Retinal pigment epithelial cell (primary cell): ENCODE results near the gene LRRC70.
"Not testable (repeated sequence)": the region's sequence is repeated elsewhere in the genome, so short reads cannot be mapped to it uniquely, and the experiment has no call there.

Experiments used
- DNase-seq: peaks from one replicate; pipeline ENCODE4 v3.0.0-alpha.2; 2010; ENCODE audit warnings: low read depth
- H3K4me3 ChIP-seq: 2 replicates; pipeline ENCODE4 v1.5.1; 2011; ENCODE audit warnings: mild to moderate bottlenecking, low read length, control low read depth, moderate library complexity
- TF ChIP-seq, protein P1 (sequence below): conservative IDR thresholded peaks from 2 replicates; pipeline ENCODE4 v1.5.1; 2011; ENCODE audit warnings: low read depth, low read length, control low read depth, inconsistent platforms

The LRRC70 gene

DNA sequence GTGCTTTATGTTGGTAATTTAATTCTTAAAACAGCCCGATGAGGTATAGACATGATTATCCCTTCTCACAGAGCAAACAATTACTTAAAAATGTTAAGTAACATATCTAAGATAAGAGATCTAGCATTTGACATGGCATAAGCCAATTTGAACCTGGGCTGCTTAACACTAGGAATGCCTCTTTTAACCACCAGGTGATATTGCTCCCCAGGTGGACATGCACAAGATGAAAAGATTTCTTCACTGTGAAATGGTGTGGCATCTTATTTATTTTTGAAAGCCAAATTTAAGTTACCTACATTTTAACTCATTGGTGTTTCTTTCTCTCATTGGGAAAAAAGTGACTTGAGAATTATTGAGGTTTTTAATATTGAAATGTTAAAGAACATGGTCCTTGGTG is 15.8 kb upstream of the LRRC70 start:
- TF ChIP-seq, protein P1, sequence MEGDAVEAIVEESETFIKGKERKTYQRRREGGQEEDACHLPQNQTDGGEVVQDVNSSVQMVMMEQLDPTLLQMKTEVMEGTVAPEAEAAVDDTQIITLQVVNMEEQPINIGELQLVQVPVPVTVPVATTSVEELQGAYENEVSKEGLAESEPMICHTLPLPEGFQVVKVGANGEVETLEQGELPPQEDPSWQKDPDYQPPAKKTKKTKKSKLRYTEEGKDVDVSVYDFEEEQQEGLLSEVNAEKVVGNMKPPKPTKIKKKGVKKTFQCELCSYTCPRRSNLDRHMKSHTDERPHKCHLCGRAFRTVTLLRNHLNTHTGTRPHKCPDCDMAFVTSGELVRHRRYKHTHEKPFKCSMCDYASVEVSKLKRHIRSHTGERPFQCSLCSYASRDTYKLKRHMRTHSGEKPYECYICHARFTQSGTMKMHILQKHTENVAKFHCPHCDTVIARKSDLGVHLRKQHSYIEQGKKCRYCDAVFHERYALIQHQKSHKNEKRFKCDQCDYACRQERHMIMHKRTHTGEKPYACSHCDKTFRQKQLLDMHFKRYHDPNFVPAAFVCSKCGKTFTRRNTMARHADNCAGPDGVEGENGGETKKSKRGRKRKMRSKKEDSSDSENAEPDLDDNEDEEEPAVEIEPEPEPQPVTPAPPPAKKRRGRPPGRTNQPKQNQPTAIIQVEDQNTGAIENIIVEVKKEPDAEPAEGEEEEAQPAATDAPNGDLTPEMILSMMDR: no peak
- DNase-seq: no peak
- no peak overlapping the region for H3K4me3 ChIP-seq

DNA sequence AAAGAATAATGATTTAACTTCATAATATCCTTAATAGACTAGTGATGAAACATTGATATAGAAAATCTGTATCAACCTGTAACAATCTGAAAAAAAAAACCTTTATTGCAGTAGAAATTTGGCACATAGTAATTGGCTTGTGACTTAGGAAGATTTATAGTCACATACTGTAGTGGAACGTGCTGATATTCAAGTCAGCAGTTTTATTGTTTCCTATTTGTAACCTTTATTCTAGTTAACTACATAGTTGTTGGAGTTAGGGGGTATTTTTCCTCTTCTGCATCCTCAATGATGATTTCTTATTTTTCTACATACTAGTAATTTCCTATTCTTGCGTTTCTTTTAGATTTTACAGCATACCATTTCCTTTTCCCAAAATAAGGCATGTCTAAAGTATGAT is 14.5 kb upstream of the LRRC70 start:
- DNase-seq: no peak
- H3K4me3 ChIP-seq: no peak overlapping the region
- TF ChIP-seq, protein P1: no peak

DNA sequence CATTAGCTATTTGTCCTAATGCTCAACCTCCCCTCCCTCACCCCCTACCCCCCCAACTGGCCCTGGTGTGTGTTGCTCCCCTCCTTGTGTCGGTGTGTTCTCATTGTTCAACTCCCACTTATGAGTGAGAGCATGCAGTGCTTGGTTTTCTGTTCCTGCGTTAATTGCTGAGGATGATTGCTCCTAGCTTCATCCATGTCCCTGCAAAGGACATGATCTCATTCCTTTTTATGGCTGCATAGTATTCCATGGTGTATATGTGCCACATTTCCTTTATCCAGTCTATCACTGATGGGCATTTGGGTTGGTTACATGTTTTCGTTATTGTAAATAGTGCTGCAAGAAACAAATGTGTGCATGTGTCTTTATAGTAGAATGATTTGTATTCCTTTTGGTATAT is 12.9 kb upstream of the LRRC70 start:
- not testable (repeated sequence) for DNase-seq, H3K4me3 ChIP-seq

DNA sequence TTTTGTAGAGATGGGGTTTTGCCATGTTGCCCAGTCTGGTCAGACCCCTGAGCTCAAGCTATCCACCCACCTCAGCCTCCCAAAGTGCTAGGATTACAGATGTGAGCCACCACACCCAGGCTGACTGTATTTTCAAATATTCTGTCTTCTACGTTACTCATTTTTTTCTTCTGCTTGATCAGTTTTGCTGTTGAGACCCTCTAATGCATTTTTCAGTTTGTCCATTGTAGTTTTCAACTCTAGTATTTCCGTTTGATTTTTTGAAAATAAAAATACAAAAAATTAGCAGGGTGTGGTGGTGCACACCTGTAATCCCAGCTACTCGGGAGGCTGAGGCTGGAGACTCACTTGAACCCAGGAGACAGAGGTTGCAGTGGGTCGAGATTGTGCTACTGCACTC is 10.5 kb upstream of the LRRC70 start:
- no peak for DNase-seq
- TF ChIP-seq, protein P1: no peak
- no peak overlapping the region for H3K4me3 ChIP-seq

- DNase-seq: no peak
- TF ChIP-seq, protein P1: no peak
- H3K4me3 ChIP-seq: no peak overlapping the region
Observed at GRCh38 chr5:62568800-62569432, 9.7 kb upstream of the LRRC70 start.

DNA sequence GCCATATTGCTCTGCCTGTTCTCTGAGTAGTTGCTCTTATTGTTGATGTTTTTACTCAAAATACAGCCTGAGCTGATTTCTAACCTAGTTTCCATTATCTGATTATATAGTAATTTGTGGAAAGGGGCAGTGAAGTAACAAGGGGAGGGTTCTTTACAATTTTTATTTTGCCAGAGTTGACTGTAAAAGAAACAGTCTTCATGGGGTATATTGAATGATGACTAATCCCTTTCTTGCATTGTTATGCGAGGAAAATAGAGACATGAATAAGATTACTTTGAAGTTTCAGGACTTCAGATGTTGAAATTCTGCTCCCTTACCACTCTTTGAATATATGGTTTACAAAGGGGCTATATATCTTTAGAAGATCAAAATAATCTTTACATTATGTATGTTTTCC is 9.1 kb upstream of the LRRC70 start:
- no peak overlapping the region for H3K4me3 ChIP-seq
- no peak for DNase-seq
- TF ChIP-seq, protein P1: no peak

GRCh38 chr5:62572918-62573514 is 5.6 kb upstream of the LRRC70 start:
- peak; percentile 23 for DNase-seq
- TF ChIP-seq, protein P1: no peak
- no peak overlapping the region for H3K4me3 ChIP-seq
